ENCODE data around the gene SPIB.
A peak's percentile ranks its signal among the peaks of the same experiment; 100 is the strongest.
"Not testable (repeated sequence)": the region's sequence is repeated elsewhere in the genome, so short reads cannot be mapped to it uniquely, and the experiment has no call there.

SPIB gene

GRCh38 chr19:50418176-50419021, at the start of gene SPIB:
TSS of gene SPIB (plus strand) at chr19:50418938. CDS start at chr19:50418963, 25 bp downstream.
- no peak for DNase-seq

- no peak for DNase-seq
Measured at GRCh38 chr19:50371914-50372475, 46.7 kb upstream of the SPIB start.

DNA sequence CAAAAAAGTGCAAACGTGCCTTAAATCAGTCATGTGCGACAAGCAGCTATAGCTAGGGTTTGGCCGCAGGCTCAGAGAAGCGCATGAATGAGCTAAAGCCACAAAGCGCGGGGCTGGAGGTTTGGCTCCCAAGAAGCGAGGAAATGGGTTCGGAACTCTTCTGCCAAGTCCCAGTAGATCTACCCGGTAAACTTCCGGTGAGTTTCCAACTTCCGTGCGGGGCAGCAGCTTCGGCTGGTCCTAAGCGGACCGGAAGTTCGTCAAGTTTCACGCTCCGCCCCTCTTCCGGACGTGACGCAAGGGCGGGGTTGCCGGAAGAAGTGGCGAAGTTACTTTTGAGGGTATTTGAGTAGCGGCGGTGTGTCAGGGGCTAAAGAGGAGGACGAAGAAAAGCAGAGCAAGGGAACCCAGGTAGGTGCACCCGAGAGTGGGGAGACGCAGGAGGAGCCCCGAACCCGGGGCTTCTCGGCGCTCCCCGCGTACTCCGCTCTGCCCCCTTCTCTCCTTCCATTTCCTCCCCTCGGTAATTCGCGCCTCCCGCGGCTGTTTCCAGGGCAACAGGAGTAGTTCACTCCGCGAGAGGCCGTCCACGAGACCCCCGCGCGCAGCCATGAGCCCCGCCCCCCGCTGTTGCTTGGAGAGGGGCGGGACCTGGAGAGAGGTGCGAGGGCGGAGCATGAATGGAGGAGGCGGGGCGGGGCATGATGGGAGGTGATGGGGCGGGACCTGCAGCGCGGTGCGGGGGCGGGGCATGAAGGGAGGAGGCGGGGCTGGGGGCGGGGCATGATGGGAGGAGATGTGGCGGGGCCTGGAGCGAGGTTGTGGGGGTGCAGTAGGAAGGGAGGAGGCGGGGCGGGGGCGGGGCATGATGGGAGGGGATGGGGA, 42.3 kb upstream of the SPIB start, which contains the start of gene NR1H2:
Gene NR1H2 (plus strand): TSS at position 292 of the 885 bp plus-strand sequence. CDS start 1,149 bp downstream, outside the sequence.
- DNase-seq, result peak; percentile 97

- DNase-seq, result no peak
Measured at GRCh38 chr19:50377051-50377461, 41.7 kb upstream of the SPIB start.

DNA sequence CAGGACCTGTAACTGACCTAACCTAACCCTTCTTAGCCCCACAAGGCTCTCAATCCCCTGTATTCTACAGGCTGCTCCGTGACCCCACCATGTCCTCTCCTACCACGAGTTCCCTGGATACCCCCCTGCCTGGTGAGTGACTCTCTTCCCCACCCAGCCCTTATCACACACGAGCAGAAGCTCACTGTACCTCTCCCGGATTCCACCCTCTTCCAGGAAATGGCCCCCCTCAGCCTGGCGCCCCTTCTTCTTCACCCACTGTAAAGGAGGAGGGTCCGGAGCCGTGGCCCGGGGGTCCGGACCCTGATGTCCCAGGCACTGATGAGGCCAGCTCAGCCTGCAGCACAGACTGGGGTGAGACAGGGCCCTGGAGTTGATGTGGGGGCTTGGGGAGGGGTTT, 41.2 kb upstream of the SPIB start:
- no peak for DNase-seq

- no peak for DNase-seq
Measured at GRCh38 chr19:50378169-50378862, 40.4 kb upstream of the SPIB start.

GRCh38 chr19:50378863-50379236, 39.9 kb upstream of the SPIB start:
- DNase-seq, result no peak

GRCh38 chr19:50379602-50380001, 39.1 kb upstream of the SPIB start:
- DNase-seq, result no peak

DNA sequence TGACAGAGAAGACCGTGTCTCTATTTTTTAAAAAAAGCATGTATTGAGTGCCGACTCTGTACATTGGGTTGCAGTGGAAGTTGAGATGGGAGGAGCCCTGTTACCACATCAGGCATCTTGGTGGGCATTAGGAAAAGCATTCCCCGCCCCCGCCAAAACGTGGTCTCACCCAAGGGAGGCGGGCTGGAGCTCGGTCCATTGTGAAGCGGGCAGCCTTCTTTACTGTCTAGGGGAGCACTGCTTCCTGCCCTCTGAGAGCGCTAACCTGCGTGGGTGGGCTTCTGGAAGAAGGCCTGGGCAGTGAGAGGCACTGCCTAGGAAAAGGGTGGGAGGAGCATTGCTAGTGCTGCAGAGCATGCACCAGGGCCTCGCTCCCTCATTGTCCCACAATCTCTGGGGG, 38.6 kb upstream of the SPIB start:
- no peak for DNase-seq

GRCh38 chr19:50380751-50381151, 38.0 kb upstream of the SPIB start:
- DNase-seq, result no peak

DNA sequence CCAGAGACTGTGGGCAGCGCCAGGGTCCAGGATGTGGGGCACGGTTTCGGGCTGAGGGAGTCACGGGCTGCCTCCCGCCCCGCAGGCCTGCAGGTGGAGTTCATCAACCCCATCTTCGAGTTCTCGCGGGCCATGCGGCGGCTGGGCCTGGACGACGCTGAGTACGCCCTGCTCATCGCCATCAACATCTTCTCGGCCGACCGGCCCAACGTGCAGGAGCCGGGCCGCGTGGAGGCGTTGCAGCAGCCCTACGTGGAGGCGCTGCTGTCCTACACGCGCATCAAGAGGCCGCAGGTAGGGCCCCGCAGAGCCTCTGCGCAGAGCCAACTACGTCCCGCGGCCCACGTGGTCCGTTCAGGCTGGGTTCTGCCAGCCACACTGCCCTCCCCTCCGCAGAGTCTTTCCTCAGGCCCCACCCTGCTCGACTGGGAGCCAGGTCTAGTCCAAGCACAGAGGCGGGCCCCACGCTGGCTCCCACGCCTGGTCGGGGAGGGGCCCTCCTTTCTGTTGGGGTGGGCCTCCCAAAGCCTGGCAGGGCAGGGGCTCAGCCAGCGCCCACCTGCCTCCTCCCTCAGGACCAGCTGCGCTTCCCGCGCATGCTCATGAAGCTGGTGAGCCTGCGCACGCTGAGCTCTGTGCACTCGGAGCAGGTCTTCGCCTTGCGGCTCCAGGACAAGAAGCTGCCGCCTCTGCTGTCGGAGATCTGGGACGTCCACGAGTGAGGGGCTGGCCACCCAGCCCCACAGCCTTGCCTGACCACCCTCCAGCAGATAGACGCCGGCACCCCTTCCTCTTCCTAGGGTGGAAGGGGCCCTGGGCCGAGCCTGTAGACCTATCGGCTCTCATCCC, 36.6 kb upstream of the SPIB start:
- no peak for DNase-seq

DNA sequence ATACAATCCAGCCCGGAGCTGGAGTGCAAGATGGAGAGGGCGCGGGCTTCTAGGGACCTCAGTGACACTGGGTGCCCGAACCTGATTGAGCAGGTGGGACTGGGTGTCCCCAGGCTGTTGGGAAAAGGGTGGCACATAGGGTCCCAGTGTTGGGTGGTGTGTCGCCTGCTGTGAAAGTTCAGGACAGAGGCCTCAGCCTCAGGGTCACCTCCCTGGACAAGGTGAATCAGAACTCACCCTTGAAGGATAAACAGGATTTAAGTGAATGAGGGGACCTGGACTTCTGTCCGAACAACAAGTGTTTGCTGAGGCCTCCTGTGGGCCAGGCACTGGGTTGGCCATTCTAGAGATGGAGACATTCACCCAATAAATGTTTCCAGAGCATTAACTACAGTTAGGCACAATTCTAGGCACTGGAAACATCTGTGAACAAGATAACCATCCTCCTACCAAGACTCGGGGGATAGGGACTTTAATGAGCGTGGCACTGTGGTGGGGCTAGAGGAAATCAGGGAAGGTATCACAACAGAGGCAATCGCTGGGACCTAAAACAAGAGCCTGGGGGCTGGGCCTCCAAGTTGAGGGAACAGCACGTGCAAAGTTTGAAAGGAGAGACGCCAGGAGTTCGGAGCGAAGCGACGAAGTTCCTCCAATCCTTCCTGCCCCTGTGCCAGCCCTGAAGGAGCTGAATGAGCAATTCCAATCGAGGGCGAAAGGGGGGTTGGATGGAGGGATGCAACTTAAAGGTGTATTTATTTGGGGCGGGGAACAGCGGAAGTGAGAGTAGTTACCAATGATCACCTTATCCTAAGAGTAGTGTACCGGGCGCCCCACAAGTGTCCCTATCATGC, 35.5 kb upstream of the SPIB start:
- DNase-seq, result no peak

DNA sequence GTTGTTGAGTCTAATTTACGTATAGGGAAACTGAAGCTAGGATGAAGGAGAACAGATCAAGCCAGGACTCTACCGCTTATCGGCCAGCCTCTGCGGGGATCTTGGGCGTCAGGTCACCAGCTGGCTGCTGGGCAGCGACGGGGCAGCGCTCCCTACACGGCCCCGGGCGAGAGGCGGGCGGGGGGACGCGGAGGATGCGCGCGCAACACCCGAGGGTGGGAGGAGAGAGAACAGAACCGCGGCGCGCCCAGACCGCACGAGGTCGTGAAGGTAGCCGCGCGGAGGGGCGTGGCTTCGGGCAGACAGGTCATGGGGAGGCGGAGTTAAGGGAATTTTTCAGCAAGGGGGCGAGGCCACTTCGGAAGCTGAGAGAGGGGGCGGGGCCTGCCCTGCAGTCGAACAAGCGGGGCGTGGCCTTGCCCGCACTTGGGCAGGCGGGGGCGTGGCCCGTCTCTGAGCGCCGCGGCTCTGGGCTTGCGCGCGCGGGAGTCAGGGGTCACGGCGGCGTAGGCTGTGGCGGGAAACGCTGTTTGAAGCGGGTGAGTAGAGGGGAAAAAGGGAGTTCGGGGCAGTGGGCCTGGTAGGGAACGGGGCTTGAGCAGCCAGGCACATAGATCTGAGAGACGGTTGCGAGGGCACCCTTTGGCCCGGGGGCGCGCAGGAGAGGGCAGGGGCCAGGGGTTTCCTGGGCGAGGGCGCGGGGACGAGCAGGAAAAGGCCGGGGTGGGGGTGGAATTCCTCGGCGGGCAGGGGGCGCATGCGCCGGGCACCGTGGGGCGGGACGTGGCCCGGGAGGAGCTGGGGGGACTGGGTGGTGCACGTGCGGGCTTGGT, 34.7 kb upstream of the SPIB start, which contains the start of gene POLD1:
Gene POLD1 (plus strand): TSS at position 496 of the 833 bp plus-strand sequence. CDS start 14,505 bp downstream, outside the sequence.
- DNase-seq, result peak; percentile 97

- peak; percentile 50 for DNase-seq
Measured at GRCh38 chr19:50384685-50385535, 33.8 kb upstream of the SPIB start.

DNA sequence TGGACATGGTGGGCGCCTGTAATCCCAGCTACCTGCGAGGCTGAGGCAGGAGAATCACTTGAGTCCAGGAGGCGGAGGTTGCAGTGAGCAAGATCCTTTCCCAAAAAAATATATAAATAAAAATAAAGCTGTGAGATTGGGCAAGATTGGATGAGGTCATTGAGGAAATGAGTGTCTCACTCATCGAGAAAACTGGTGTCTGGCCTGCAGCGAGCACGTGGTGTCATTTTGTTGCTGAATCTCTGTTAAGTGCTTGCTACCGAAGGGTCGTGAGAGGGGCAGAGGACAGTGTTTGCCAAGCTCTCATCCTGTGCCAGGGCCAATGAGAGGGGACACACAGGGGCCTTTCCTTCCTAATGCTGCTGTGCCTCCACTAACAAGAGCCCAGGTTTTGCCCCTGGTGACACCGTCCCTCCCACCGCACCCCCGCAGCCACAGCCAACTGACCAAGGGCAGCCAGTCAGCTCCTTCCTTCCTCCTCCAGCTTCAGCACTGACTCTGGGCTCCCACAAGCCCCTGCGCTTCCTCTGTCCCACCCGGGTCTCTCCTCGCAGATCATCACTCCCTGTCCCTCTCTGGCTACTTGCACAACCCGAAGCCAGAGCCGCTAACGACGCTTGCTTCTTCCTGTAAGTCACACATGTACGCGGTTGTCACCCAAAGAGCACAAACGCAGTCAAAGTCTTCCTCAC, 31.4 kb upstream of the SPIB start:
- DNase-seq, result peak; percentile 59

- DNase-seq, result no peak
Measured at GRCh38 chr19:50387868-50388245, 30.9 kb upstream of the SPIB start.

GRCh38 chr19:50390295-50390694, 28.4 kb upstream of the SPIB start:
- not testable (repeated sequence) for DNase-seq

DNA sequence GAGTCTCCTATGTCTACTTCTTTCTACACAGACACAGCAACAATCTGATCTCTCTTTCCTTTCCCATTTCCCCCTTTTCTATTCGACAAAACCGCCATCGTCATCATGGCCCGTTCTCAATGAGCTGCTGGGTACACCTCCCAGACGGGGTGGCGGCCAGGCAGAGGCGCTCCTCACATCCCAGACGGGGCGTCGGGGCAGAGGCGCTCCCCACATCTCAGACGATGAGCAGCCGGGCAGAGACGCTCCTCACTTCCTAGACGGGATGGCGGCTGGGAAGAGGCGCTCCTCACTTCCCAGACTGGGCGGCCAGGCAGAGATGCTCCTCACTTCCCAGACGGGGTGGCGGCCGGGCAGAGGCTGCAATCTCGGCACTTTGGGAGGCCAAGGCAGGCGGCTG, 27.8 kb upstream of the SPIB start:
- not testable (repeated sequence) for DNase-seq

Measured in EL (cell line).